WERI-Rb-1 (cell line): Measurements from ENCODE around the gene CEP250.

Source experiments
- DNase-seq: peaks from one replicate; pipeline ENCODE4 v3.0.0-alpha.2; 2020
- H3K27ac ChIP-seq: fragments of 250-450 bp; sonication (Bioruptor Pico); 2 replicates; pipeline ENCODE4 v1.5.1; 2020; ENCODE audit warnings: mild to moderate bottlenecking, moderate library complexity
- H3K27me3 ChIP-seq: fragments of 250-450 bp; sonication (Bioruptor Pico); 2 replicates; pipeline ENCODE4 v1.5.1; 2021; ENCODE audit warnings: mild to moderate bottlenecking, low read depth, moderate library complexity; ENCODE audit not compliant: insufficient read depth, severe bottlenecking
- H3K36me3 ChIP-seq: fragments of 250-450 bp; sonication (Bioruptor Pico); 2 replicates; pipeline ENCODE4 v1.5.1; 2020; ENCODE audit warnings: mild to moderate bottlenecking, moderate library complexity
- H3K4me3 ChIP-seq: 2 replicates; pipeline ENCODE4 v1.5.1; 2011; ENCODE audit warnings: low read depth, mild to moderate bottlenecking, control low read depth, low read length
- H3K9me3 ChIP-seq: fragments of 250-450 bp; sonication (Bioruptor Pico); 2 replicates; pipeline ENCODE4 v1.5.1; 2021; ENCODE audit warnings: mild to moderate bottlenecking, moderate library complexity; ENCODE audit not compliant: severe bottlenecking
- CTCF ChIP-seq: IDR thresholded peaks from 2 replicates; pipeline ENCODE4 v1.5.1; 2011; ENCODE audit warnings: low read depth, mild to moderate bottlenecking, control low read depth, inconsistent platforms, low read length

The CEP250 gene

GRCh38 chr20:35476288-35476687 is 20.9 kb downstream of the CEP250 start:
- DNase-seq: no peak
- Histone ChIP-seq H3K27me3 (no peaks in the 10 kb centered on the region), H3K36me3 (peaks cover 80% of the 10 kb centered on the region), H3K9me3 (no peaks in the 10 kb centered on the region), H3K27ac (no peak overlapping the region), H3K4me3 (no peak overlapping the region)
- no peak for TF ChIP-seq CTCF

GRCh38 chr20:35478804-35479472 is 23.5 kb downstream of the CEP250 start:
- DNase-seq: peak; percentile 21
- Histone ChIP-seq H3K36me3 (peaks cover 73% of the 10 kb centered on the region), H3K4me3 (no peak overlapping the region), H3K27ac (no peak overlapping the region), H3K9me3 (no peaks in the 10 kb centered on the region), H3K27me3 (no peaks in the 10 kb centered on the region)
- TF ChIP-seq CTCF: peak; percentile 48; the same call in 1 of the 2 replicates

- no peak overlapping the region for H3K27ac ChIP-seq
- no peaks in the 10 kb centered on the region for H3K9me3 ChIP-seq
- TF ChIP-seq CTCF: no peak
- peaks cover 72% of the 10 kb centered on the region for H3K36me3 ChIP-seq
- DNase-seq: no peak
- no peaks in the 10 kb centered on the region for H3K27me3 ChIP-seq
- no peak overlapping the region for H3K4me3 ChIP-seq
Measured at GRCh38 chr20:35479798-35480197, 24.4 kb downstream of the CEP250 start.

GRCh38 chr20:35487479-35487878 is 32.1 kb downstream of the CEP250 start:
- no peak for TF ChIP-seq CTCF
- DNase-seq: no peak
- Histone ChIP-seq H3K27ac (no peak overlapping the region), H3K9me3 (no peaks in the 10 kb centered on the region), H3K4me3 (no peak overlapping the region), H3K27me3 (no peaks in the 10 kb centered on the region), H3K36me3 (peaks cover 60% of the 10 kb centered on the region)

GRCh38 chr20:35489717-35490116 is 34.3 kb downstream of the CEP250 start:
- no peak overlapping the region for H3K4me3 ChIP-seq
- no peak for DNase-seq
- H3K27ac ChIP-seq: no peak overlapping the region

More at GRCh38 chr20:35489717-35490116, 34.3 kb downstream of the CEP250 start:
- Histone ChIP-seq H3K9me3 (no peaks in the 10 kb centered on the region), H3K36me3 (peaks cover 66% of the 10 kb centered on the region), H3K27me3 (no peaks in the 10 kb centered on the region)
- TF ChIP-seq CTCF: no peak
